ENCODE results near the gene FOXB1. TPM values are rescaled to one million over a fixed set of nuclear protein-coding genes. Genes with fewer than 3 reads are reported as not detected.
A peak's percentile ranks its signal among the peaks of the same experiment; 100 is the strongest.

The FOXB1 gene
- not detected in 2 replicates for total RNA-seq
- total RNA-seq (2013): not detected
- polyA plus RNA-seq: not detected in 2 replicates
- polyA minus RNA-seq: not detected in 2 replicates

GRCh38 chr15:60004009-60004845, at the start of gene FOXB1:
Gene FOXB1, plus strand, starts transcription at chr15:60004311. Its CDS starts 653 bp downstream, at chr15:60004964.
- intact Hi-C loops (cut with micrococcal nuclease): no loop called here
- no peak for ATAC-seq (ENCODE audit: low read depth)
- ChIA-PET POLR2A (no interaction called here), CTCF (interaction anchor here (1.2 kb wide), 1 partner anchor 176 kb away, joined by 3 read pairs; no protein-coding TSS in a partner anchor)
- H3K4me1 Mint-ChIP-seq: peaks cover 30% of the 10 kb centered on the region
- Histone ChIP-seq H2AFZ (ENCODE audit: insufficient read depth, low read depth, low read length, poor library complexity, severe bottlenecking) (peak within 1 kb of the TSS; percentile 51), H3K79me2 (ENCODE audit: control insufficient read depth, insufficient read depth, low read length) (no peaks in the 10 kb centered on the region), H4K20me1 (ENCODE audit: control insufficient read depth, insufficient read depth, low read length, poor library complexity, severe bottlenecking) (no peaks in the 10 kb centered on the region), H3K27me3 (replicated peaks in 1 of 4; ENCODE audit: control extremely low read depth in 1 of 4, control insufficient read depth in 3 of 4, insufficient read depth in 4 of 4, low read length in 3 of 4) (peaks cover 0 to 90% (median 72%) of the 10 kb centered on the region in 4 experiments), H3K4me1 (ENCODE audit: control insufficient read depth in 2 of 2, insufficient read depth in 2 of 2, low read length in 2 of 2) (peaks cover 31 to 41% of the 10 kb centered on the region in 2 donors), H3K36me3 (replicated peaks in 1 of 2; ENCODE audit: control extremely low read depth in 1 of 2, control insufficient read depth in 1 of 2, extremely low read depth in 1 of 2, insufficient read depth in 2 of 2, low read length in 1 of 2) (no peaks in the 10 kb centered on the region), H3K4me3 (ENCODE audit: control extremely low read depth in 1 of 5, extremely low read depth in 1 of 5, insufficient read depth in 1 of 5, low read depth in 2 of 5, low read length in 4 of 5) (peak within 1 kb of the TSS in 4 of 5 experiments; percentile 15 to 64 (median 39)), H3K9ac (ENCODE audit: low read length) (peak within 1 kb of the TSS; percentile 38), H3K9me3 (ENCODE audit: control extremely low read depth in 1 of 3, control insufficient read depth in 2 of 3, insufficient read depth in 1 of 3, low read length in 2 of 3) (peaks cover 0 to 66% (median 16%) of the 10 kb centered on the region in 3 donors), H3K27ac (ENCODE audit: low read length in 2 of 2) (no peak within 1 kb of the TSS), H3K4me2 (replicated peaks; ENCODE audit: low read depth, low read length, poor library complexity, severe bottlenecking) (peak within 1 kb of the TSS; percentile 82)
- H3K27me3 Mint-ChIP-seq: peaks cover 82% of the 10 kb centered on the region
- peaks cover 5% of the 10 kb centered on the region for H3K9me3 Mint-ChIP-seq (ENCODE audit: insufficient read depth)
- TF ChIP-seq CTCF (IDR thresholded peaks at IDR 0.05) (no peak), EZH2 (IDR thresholded peaks at IDR 0.05; ENCODE audit: borderline replicate concordance, insufficient read depth, low read depth, low read length, poor library complexity, severe bottlenecking) (peak; percentile 79)
- 8% methylated on average over 73 of the region's 84 CpGs for WGBS (ENCODE audit: insufficient coverage)
- peak; percentile 44 for DNase-seq
- H3K4me3 Mint-ChIP-seq: peak within 1 kb of the TSS; percentile 89
- no peak within 1 kb of the TSS for H3K27ac Mint-ChIP-seq

GRCh38 chr15:59958288-59958687, 45.8 kb upstream of the FOXB1 start:
- Histone ChIP-seq H3K27me3 (replicated peaks in 1 of 4; ENCODE audit: control extremely low read depth in 1 of 4, control insufficient read depth in 3 of 4, insufficient read depth in 4 of 4, low read length in 3 of 4) (peaks cover 0 to 5% (median 1%) of the 10 kb centered on the region in 4 experiments), H3K4me3 (ENCODE audit: control extremely low read depth in 1 of 5, extremely low read depth in 1 of 5, insufficient read depth in 1 of 5, low read depth in 2 of 5, low read length in 4 of 5) (no peak overlapping the region), H3K9ac (ENCODE audit: low read length) (no peak overlapping the region), H3K36me3 (replicated peaks in 1 of 2; ENCODE audit: control extremely low read depth in 1 of 2, control insufficient read depth in 1 of 2, extremely low read depth in 1 of 2, insufficient read depth in 2 of 2, low read length in 1 of 2) (no peaks in the 10 kb centered on the region), H3K79me2 (ENCODE audit: control insufficient read depth, insufficient read depth, low read length) (no peaks in the 10 kb centered on the region), H3K9me3 (ENCODE audit: control extremely low read depth in 1 of 3, control insufficient read depth in 2 of 3, insufficient read depth in 1 of 3, low read length in 2 of 3) (peaks cover 8 to 19% (median 15%) of the 10 kb centered on the region in 3 donors), H3K4me1 (ENCODE audit: control insufficient read depth in 2 of 2, insufficient read depth in 2 of 2, low read length in 2 of 2) (no peaks in the 10 kb centered on the region), H3K27ac (ENCODE audit: low read length in 2 of 2) (no peak overlapping the region), H2AFZ (ENCODE audit: insufficient read depth, low read depth, low read length, poor library complexity, severe bottlenecking) (no peak overlapping the region), H3K4me2 (replicated peaks; ENCODE audit: low read depth, low read length, poor library complexity, severe bottlenecking) (no peak overlapping the region), H4K20me1 (ENCODE audit: control insufficient read depth, insufficient read depth, low read length, poor library complexity, severe bottlenecking) (no peaks in the 10 kb centered on the region)
- ChIA-PET POLR2A (no interaction called here), CTCF (no interaction called here)
- intact Hi-C loops (cut with micrococcal nuclease): no loop called here
- no peaks in the 10 kb centered on the region for H3K4me1 Mint-ChIP-seq
- H3K27me3 Mint-ChIP-seq: peaks cover 11% of the 10 kb centered on the region
- ATAC-seq (ENCODE audit: low read depth): no peak
- DNase-seq: no peak
- H3K4me3 Mint-ChIP-seq: no peak overlapping the region
- H3K9me3 Mint-ChIP-seq (ENCODE audit: insufficient read depth): peaks cover 14% of the 10 kb centered on the region
- TF ChIP-seq EZH2 (IDR thresholded peaks at IDR 0.05; ENCODE audit: borderline replicate concordance, insufficient read depth, low read depth, low read length, poor library complexity, severe bottlenecking): no peak
- no peak for TF ChIP-seq CTCF (IDR thresholded peaks at IDR 0.05)
- H3K27ac Mint-ChIP-seq: no peak overlapping the region
